ENCODE results near the gene PHF21A. TPM values are rescaled to one million over a fixed set of nuclear protein-coding genes. Genes with fewer than 3 reads are reported as not detected.

Gene PHF21A
- total RNA-seq, 2 donors from 2014 or later: 24.7 to 48.0 TPM

DNA sequence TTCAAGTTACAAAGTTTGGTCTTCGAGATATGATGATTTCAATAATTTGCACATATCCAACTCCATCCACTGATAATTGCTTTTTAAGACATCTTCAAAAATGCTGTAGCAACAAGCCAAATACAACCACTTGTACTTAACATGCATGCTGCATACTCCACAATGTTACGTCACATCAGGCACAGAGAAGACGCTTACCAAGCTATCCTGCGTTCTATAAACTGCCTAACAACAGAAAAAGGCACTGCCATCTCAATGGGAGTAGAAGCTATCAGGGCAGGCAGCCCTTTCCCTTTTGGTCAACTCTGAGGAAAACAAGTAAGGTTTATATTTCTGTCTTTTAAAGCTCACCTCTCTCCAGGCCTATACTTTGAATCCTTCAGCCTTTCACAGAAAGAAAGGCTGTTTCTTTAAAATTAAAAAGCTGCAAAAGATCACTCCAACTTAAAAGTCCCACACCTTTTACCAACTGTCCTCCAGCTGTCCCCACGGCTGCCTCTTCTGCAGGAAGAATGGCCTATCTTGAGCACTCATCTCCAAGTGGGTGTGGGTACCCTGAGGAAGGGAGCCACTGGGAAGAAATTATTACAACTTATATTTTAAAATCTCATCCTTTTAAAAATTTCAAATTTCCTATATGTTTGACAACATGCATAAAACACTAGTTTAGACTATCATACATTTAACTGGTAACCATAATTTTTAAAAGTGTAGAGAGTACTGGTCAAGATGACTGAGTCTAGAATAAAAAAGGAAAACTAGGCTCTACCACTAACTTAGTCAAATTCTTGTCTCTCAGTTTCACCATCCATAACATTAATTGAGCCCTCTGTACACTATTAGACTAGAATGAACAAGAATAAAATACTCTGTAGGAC lies 14.5 kb downstream of the PHF21A start:
- WGBS: 43% methylated on average over 5 of the region's 5 CpGs
- H3K27me3 ChIP-seq (replicated peaks; ENCODE audit: insufficient read depth): no peaks in the 10 kb centered on the region
- intact Hi-C loops (cut with DNase I): no loop called here
- H3K36me3 ChIP-seq: no peaks in the 10 kb centered on the region
- TF ChIP-seq POLR2A (IDR thresholded peaks at IDR 0.05): no peak
- TF ChIP-seq POLR2AphosphoS5 (IDR thresholded peaks at IDR 0.05): no peak
- H3K9me3 ChIP-seq: no peaks in the 10 kb centered on the region
- H3K4me3 ChIP-seq: no peak overlapping the region
- no peak for DNase-seq (ENCODE audit: low spot score)
- H3K4me1 ChIP-seq (replicated peaks): peaks cover 2% of the 10 kb centered on the region
- H3K27ac ChIP-seq: no peak overlapping the region

DNA sequence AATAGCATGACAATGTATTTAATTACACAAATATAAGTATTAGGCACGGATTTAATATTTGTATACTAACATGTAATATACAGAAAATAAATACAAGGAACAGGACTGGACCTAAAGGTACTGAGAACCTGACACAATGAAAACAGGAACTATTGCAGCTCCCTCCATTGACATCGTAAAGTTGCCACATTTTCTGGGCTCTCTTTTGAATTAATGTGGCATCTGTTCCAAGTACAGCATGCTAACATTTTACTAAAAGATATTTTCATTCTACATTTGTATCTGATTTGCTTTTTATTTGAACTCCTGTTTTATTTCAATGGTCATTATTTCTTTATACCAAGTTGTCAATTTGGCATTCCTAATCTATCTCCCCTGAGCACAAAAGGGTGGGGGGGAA lies 15.3 kb downstream of the PHF21A start:
- intact Hi-C loops (cut with DNase I): no loop called here

GRCh38 chr11:46105134-46105628 lies 16.1 kb downstream of the PHF21A start:
- Histone ChIP-seq H3K36me3 (no peaks in the 10 kb centered on the region), H3K27ac (no peak overlapping the region), H3K9me3 (no peaks in the 10 kb centered on the region), H3K27me3 (replicated peaks; ENCODE audit: insufficient read depth) (no peaks in the 10 kb centered on the region), H3K4me1 (replicated peaks) (peaks cover 8% of the 10 kb centered on the region), H3K4me3 (no peak overlapping the region)
- DNase-seq (ENCODE audit: low spot score): no peak
- TF ChIP-seq, protein P1, sequence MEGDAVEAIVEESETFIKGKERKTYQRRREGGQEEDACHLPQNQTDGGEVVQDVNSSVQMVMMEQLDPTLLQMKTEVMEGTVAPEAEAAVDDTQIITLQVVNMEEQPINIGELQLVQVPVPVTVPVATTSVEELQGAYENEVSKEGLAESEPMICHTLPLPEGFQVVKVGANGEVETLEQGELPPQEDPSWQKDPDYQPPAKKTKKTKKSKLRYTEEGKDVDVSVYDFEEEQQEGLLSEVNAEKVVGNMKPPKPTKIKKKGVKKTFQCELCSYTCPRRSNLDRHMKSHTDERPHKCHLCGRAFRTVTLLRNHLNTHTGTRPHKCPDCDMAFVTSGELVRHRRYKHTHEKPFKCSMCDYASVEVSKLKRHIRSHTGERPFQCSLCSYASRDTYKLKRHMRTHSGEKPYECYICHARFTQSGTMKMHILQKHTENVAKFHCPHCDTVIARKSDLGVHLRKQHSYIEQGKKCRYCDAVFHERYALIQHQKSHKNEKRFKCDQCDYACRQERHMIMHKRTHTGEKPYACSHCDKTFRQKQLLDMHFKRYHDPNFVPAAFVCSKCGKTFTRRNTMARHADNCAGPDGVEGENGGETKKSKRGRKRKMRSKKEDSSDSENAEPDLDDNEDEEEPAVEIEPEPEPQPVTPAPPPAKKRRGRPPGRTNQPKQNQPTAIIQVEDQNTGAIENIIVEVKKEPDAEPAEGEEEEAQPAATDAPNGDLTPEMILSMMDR (IDR thresholded peaks at IDR 0.05): no peak
- TF ChIP-seq POLR2AphosphoS5 (IDR thresholded peaks at IDR 0.05) (no peak), POLR2A (IDR thresholded peaks at IDR 0.05) (no peak)
- WGBS: 13% methylated on average over 6 of the region's 6 CpGs
- intact Hi-C loops (cut with DNase I): no loop called here

More for the DNA sequence above, 15.3 kb downstream of the PHF21A start:
- H3K27ac ChIP-seq: no peak overlapping the region
- no peaks in the 10 kb centered on the region for H3K36me3 ChIP-seq
- peaks cover 3% of the 10 kb centered on the region for H3K4me1 ChIP-seq (replicated peaks)
- TF ChIP-seq, protein P1 (IDR thresholded peaks at IDR 0.05): no peak
- TF ChIP-seq POLR2AphosphoS5 (IDR thresholded peaks at IDR 0.05) (no peak), POLR2A (IDR thresholded peaks at IDR 0.05) (no peak)
- no peaks in the 10 kb centered on the region for H3K27me3 ChIP-seq (replicated peaks; ENCODE audit: insufficient read depth)
- no peaks in the 10 kb centered on the region for H3K9me3 ChIP-seq
- WGBS: 38% methylated on average over 2 of the region's 2 CpGs
- no peak overlapping the region for H3K4me3 ChIP-seq
- no peak for DNase-seq (ENCODE audit: low spot score)

GRCh38 chr11:46102843-46103242 lies 18.4 kb downstream of the PHF21A start:
- no peak for DNase-seq (ENCODE audit: low spot score)
- H3K36me3 ChIP-seq: no peaks in the 10 kb centered on the region
- no peak overlapping the region for H3K4me3 ChIP-seq
- intact Hi-C loops (cut with DNase I): no loop called here
- no peaks in the 10 kb centered on the region for H3K27me3 ChIP-seq (replicated peaks; ENCODE audit: insufficient read depth)
- TF ChIP-seq POLR2AphosphoS5 (IDR thresholded peaks at IDR 0.05) (no peak), POLR2A (IDR thresholded peaks at IDR 0.05) (no peak)
- TF ChIP-seq, protein P1 (IDR thresholded peaks at IDR 0.05): no peak
- no peaks in the 10 kb centered on the region for H3K9me3 ChIP-seq
- H3K27ac ChIP-seq: no peak overlapping the region
- H3K4me1 ChIP-seq (replicated peaks): peaks cover 8% of the 10 kb centered on the region
- WGBS: 86% methylated on average over 6 of the region's 6 CpGs

GRCh38 chr11:46100670-46101069 lies 20.6 kb downstream of the PHF21A start:
- H3K27ac ChIP-seq: no peak overlapping the region
- intact Hi-C loops (cut with DNase I): no loop called here

More at GRCh38 chr11:46100670-46101069, 20.6 kb downstream of the PHF21A start:
- Histone ChIP-seq H3K36me3 (no peaks in the 10 kb centered on the region), H3K4me3 (no peak overlapping the region), H3K9me3 (no peaks in the 10 kb centered on the region), H3K27me3 (replicated peaks; ENCODE audit: insufficient read depth) (no peaks in the 10 kb centered on the region), H3K4me1 (replicated peaks) (peaks cover 8% of the 10 kb centered on the region)
- WGBS: 69% methylated on average over 3 of the region's 3 CpGs
- TF ChIP-seq, protein P1 (IDR thresholded peaks at IDR 0.05): no peak
- no peak for TF ChIP-seq POLR2AphosphoS5 (IDR thresholded peaks at IDR 0.05)
- TF ChIP-seq POLR2A (IDR thresholded peaks at IDR 0.05): no peak
- DNase-seq (ENCODE audit: low spot score): no peak
